HG03159 (cell line): ENCODE measurements around the gene MICAL1.
"Not testable (repeated sequence)": the region's sequence is repeated elsewhere in the genome, so short reads cannot be mapped to it uniquely, and the experiment has no call there.

Experiments
- ATAC-seq: cut with Tn5 transposase; IDR thresholded peaks from one replicate; pipeline ENCODE4 v1.9.1; 2021; ENCODE audit warnings: mild to moderate bottlenecking, moderate library complexity; ENCODE audit not compliant: unreplicated experiment

The MICAL1 gene

GRCh38 chr6:109478222-109478805, 22.7 kb upstream of the MICAL1 start:
- ATAC-seq, result no peak

- ATAC-seq, result peak; percentile 57
Measured at GRCh38 chr6:109477725-109478124, 22.2 kb upstream of the MICAL1 start.

GRCh38 chr6:109477184-109477583, 21.6 kb upstream of the MICAL1 start:
- ATAC-seq, result no peak

- no peak for ATAC-seq
Measured at GRCh38 chr6:109475625-109476024, 20.1 kb upstream of the MICAL1 start.

GRCh38 chr6:109474995-109475394, 19.4 kb upstream of the MICAL1 start:
- no peak for ATAC-seq

- ATAC-seq, result no peak
Measured at GRCh38 chr6:109473120-109473519, 17.5 kb upstream of the MICAL1 start.

GRCh38 chr6:109472132-109472995, 16.8 kb upstream of the MICAL1 start:
- no peak for ATAC-seq

GRCh38 chr6:109471105-109471810, 15.7 kb upstream of the MICAL1 start:
- ATAC-seq, result no peak

GRCh38 chr6:109469591-109470189, 14.1 kb upstream of the MICAL1 start:
- ATAC-seq, result no peak

GRCh38 chr6:109467696-109468095, 12.1 kb upstream of the MICAL1 start:
- ATAC-seq, result no peak

- no peak for ATAC-seq
Measured at GRCh38 chr6:109466212-109466923, 10.8 kb upstream of the MICAL1 start.

- ATAC-seq, result no peak
Measured at GRCh38 chr6:109465772-109466171, 10.2 kb upstream of the MICAL1 start.

GRCh38 chr6:109461733-109462526, 6.4 kb upstream of the MICAL1 start:
- ATAC-seq, result no peak

- ATAC-seq, result not testable (repeated sequence)
Measured at GRCh38 chr6:109461205-109461604, 5.6 kb upstream of the MICAL1 start.

GRCh38 chr6:109460161-109460829, 4.7 kb upstream of the MICAL1 start:
- no peak for ATAC-seq

GRCh38 chr6:109458774-109459531, 3.4 kb upstream of the MICAL1 start:
- ATAC-seq, result no peak

GRCh38 chr6:109457562-109457996, 2.0 kb upstream of the MICAL1 start:
- ATAC-seq, result no peak

GRCh38 chr6:109456710-109457561, 1.4 kb upstream of the MICAL1 start:
- ATAC-seq, result no peak
